DMS153 treated with DMSO at 0.1 percent for 48 hours (cell line): ENCODE data around the gene TP53TG5.
A peak's percentile ranks its signal among the peaks of the same experiment; 100 is the strongest.

Experiments used
- DNase-seq: peaks from one replicate; lab custom pipeline; 2025; ENCODE audit not compliant: unreplicated experiment; lab: John Stamatoyannopoulos, UW

TP53TG5 gene

DNA sequence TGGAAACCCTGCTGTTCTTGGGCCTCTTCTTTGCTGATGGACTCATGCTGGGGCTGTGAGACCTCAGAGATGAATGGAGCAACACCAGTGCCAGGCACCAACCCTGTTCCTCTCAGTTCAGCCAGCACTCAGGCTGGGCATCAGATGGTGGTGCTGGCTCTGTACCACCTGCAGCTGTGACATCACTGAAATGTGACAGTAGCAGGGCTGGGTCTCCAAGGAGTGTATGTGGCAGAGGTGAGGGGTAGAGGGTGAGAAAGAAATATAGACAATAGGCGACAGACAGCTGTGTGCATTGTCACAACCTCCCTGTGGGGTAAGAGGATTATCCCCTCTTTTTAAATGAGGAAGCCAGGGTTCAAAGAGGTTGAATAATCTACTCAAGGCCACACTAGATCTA lies at the start of gene TP53TG5:
Gene TP53TG5 (minus strand): TSS at position 135 of the 400 bp plus-strand sequence. CDS start 89 bp downstream, at position 46.
- DNase-seq: no peak

DNA sequence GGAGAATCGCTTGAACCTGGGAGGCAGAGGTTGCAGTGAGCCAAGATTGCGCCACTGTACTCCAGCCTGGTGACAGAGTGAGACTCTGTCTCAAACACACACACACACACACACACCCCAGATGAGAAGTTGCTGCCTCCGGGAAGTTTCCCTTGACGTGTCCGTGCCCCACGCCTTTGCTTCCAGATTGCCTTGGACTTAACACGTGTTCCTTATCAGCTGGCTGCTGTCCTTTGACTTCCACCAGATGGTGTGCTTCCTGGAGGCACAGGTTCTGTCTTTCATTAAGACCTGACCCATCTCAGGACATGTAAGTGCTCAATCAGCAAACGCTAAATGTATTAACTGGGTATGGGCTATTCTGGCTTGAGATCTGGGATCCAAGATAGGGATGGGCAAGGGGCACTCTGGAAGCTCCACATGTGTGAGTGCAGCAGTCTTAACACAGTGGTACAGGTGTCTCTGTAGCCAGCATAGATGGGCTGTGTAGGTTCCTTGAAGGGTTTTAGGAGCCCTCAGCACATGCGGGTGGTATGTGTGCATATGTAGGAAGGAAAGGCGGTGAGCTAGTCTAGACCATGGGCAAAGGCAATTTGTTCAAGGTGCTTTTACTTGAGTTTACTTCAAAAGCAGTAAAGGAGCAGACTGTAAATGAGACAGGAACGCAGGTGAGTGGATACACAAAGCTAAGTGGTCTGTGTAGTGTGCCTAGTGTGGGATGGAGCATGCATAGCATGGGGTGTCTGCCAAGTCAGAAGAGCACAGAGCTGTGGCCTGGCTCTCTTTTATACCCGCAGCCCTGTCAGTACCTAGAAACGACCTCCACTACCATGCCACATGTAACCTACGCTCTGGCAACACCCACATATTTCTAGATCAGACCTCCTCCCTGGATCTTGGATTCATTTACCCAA lies 49.4 kb upstream of the TP53TG5 start:
- DNase-seq: no peak

DNA sequence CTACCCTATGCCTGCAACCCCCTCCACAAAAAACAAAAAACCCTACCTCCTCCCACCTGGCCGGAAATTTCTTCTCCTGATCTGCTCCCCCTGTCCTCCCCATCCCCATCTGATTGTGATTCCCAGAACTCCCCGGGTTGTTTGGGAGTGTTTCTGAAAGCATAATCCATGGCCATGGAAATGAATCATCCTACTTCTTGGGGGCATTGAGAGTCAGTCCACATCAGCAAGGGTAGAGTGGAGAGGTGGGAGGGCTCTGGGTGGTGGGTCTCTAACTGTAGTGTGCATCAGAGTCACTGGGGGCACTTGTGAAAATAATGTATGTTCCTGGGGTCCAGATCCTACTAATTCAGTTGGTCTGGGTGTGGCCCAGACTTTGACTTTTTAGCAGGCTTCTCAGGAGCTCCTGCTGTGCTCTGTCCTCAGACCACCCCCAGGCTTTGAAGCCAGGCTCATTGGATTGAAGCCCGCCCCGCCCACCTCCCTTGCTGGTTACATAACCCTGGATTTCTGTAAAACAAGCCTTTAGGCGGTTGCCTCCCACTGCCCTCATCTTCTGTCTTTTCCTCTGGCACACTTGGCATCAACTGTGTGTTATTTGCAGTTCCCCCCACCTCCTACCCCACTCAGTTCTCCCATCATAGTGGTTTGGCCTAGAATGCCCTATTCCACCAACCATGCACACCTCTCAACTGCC lies 48.3 kb upstream of the TP53TG5 start:
- no peak for DNase-seq

DNA sequence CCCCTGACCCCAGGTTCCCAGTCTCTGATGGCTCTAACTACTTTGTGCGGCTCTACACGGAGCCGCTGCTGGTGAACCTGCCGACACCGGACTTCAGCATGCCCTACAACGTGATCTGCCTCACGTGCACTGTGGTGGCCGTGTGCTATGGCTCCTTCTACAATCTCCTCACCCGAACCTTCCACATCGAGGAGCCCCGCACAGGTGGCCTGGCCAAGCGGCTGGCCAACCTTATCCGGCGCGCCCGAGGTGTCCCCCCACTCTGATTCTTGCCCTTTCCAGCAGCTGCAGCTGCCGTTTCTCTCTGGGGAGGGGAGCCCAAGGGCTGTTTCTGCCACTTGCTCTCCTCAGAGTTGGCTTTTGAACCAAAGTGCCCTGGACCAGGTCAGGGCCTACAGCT lies 47.4 kb upstream of the TP53TG5 start:
- DNase-seq: no peak

DNA sequence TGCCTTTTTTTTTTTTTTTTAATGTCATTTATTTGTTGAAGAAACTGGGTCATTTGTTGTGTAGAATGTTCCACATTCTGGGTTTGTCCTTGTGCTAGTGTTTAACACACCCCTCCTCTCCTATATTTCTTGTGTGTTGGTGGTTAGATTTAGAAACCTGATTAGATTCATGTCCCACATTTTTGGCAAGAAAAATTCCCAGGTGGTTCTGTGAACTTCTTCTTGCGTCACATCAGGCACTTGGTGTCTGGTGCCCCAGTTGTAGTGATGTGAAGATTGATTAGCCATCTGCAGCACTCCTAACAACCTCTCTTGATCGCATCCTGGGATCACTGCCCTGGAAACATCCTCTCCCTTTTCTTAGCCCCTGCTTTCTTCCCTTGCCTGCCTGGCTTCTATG lies 45.6 kb upstream of the TP53TG5 start:
- DNase-seq: no peak

DNA sequence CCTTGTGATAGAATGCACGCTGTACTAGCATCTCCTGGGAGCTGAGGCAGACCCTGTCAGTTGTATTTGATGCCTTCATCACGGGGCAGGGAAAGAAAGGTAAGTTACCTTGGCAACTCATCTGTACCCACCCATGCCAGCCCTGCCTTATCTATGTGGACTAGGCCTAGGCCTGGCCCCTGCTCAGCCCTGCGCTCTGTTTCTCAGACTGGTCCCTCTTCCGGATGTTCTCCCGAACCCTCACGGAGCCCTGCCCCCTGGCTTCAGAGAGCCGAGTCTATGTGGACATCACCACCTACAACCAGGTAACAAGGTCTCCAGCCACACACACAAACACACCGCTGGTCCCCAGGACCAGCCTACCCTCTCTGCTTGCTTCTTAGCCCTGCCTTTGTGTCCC lies 42.0 kb upstream of the TP53TG5 start:
- no peak for DNase-seq

DNA sequence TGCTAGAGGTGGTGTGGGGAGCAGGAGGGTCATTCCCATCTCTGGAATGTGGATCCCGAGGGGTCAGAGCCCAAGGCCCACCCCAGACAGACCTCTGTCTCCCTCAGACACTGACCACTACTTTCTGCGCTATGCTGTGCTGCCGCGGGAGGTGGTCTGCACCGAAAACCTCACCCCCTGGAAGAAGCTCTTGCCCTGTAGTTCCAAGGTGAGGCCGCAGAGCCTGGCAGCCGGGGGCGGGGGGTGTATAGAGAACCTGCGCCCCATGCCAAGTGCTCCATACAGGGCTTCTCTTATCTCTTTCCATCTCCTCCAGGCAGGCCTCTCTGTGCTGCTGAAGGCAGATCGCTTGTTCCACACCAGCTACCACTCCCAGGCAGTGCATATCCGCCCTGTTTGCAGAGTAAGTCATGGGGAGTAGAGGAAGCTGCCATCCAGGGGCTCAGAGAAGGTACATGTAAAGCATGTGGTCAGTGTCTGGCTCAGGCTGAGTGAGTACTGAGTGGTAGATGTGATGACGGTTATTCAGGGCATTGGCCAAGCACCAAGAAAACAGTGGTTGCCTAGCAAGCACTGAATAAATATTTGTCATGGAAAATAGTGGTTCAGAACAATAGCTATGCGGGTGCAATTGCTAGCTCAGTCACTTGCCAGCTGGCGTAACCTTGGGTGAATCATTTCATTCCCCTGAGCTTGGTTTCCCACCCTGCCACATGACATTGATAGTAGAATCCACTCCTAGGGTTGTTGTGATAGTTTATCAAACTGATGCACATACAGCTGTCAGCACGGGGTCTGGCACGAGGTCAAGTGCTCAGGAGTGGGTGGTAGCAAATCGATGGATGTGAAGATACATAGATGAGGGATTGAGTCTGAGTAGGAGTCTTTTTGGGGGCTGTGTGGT lies 41.3 kb upstream of the TP53TG5 start:
- DNase-seq: peak; percentile 94

DNA sequence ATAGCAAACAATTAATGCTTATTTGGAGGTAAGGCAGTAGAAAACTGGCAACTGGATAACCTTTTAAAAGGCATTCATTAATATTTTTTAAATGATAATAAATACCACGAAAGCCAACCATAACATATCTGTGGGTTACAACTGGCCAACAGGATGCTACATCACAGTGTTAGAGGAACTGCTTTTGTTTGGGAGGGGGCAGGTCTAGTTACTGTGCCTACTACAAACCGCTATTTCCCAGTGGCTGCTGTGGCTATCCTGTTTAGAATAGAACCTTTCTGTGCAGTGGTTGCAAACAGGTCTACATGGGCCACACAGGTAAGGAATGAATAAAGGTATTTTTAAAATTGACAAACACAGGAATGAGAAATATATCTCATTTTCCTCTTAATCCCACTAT lies 38.8 kb upstream of the TP53TG5 start:
- no peak for DNase-seq

DNA sequence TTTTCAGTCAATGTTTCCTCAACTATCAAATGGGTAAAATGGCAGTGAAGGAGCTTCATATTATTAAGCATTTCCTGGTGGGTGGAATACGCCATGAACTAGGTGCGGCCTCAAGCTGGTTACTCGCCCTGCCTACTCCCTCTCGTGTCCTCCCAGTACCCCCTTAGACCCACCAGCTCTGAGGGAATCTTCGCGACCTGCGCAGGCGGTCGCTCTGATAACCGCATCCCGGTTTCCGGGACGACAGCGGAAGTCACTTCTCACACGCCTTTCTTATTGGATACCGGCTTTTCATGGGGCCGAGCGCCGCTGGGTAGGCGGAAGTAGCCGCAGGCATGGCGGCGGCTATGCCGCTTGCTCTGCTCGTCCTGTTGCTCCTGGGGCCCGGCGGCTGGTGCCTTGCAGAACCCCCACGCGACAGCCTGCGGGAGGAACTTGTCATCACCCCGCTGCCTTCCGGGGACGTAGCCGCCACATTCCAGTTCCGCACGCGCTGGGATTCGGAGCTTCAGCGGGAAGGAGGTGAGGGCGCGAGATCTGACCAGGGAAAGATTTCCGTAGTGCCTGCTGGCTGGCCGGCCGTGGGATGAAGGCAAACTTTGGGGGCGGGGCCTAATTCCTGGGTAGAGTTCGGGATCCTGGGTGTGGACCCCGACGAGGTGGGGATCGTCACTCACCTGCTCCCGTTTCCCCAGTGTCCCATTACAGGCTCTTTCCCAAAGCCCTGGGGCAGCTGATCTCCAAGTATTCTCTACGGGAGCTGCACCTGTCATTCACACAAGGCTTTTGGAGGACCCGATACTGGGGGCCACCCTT lies 37.9 kb upstream of the TP53TG5 start, which contains the start of gene PIGT:
Gene PIGT (plus strand): TSS at position 320 of the 816 bp plus-strand sequence. CDS start 16 bp downstream, at position 336.
- DNase-seq: peak; percentile 62

DNA sequence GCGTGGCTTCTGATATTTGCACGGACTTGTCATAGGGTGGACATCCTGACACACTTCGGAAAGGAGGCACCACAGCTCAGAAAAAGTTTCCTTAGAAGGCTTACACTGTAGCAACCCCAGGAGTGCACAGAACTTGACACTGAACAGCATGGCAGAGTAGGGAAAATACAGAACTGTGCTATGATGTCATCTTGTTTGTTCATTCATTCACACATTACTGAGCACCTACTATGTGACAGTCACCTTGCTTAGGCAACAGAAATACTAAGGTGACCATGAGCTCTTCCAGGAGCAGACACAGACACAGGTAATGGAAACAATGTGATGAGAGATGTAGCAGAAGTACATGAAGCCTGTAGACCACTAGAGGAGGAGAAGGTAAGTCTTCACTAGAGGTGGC lies 35.4 kb upstream of the TP53TG5 start:
- no peak for DNase-seq

DNA sequence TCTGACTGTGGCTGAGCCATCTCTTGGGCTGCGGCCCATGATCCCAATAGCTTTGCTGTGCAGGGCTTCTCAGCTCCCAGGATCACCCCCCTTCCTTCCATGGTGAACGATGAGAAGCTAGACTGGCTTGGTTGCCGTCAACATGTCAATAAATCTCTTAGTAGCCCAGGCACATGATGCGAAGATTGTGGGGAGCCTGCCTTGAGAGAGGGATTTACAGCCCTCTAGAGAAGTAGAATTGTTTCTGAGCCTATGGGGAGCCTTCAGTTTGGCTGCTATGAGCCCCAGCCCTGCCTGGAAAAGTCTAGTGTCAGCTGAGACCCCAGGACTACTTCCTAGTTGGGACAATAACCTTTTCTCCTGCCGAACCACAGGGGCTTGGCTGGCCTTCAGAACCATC lies 34.5 kb upstream of the TP53TG5 start:
- no peak for DNase-seq

DNA sequence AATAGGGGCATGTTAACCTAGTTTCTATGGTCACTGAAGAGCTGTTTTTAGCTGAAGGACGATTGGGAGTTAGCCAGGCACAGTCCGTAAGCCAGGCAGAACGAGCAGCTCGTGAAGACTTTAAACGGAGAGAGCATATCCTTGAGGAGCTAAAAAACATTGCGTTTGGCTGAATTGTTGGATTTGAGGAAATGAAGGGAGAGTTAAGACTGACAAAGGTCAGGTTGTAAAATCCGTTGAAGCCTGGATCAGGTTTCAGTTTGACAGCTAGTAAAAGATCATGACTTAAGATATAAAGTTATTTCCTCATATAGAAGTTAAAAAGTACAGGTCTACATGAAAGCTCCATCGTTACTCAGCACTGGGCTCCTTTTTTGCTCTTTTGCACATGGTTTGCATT lies 32.8 kb upstream of the TP53TG5 start:
- no peak for DNase-seq

DNA sequence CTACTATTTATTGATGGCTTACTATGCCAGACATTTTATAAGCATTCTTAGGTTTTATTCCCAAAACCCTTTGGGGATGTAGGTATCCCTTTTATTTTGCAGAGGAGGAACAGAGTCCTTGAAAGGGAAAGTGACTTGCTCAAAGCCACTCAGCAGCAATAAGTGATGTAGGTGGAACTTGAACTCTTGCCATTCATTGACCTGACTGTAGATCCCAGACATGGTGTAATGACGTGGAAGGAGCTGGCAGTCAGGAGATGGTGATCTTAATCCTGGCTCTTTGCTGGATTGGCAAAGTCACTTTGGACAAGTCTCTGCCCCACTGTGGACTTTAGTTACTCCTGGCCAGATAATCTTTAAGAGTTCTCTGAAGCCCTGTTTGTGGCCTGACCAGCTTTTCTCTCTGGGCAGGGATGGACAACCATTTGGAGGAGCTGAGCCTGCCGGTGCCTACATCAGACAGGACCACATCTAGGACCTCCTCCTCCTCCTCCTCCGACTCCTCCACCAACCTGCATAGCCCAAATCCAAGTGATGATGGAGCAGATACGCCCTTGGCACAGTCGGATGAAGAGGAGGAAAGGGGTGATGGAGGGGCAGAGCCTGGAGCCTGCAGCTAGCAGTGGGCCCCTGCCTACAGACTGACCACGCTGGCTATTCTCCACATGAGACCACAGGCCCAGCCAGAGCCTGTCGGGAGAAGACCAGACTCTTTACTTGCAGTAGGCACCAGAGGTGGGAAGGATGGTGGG lies 31.6 kb upstream of the TP53TG5 start:
- no peak for DNase-seq

DNA sequence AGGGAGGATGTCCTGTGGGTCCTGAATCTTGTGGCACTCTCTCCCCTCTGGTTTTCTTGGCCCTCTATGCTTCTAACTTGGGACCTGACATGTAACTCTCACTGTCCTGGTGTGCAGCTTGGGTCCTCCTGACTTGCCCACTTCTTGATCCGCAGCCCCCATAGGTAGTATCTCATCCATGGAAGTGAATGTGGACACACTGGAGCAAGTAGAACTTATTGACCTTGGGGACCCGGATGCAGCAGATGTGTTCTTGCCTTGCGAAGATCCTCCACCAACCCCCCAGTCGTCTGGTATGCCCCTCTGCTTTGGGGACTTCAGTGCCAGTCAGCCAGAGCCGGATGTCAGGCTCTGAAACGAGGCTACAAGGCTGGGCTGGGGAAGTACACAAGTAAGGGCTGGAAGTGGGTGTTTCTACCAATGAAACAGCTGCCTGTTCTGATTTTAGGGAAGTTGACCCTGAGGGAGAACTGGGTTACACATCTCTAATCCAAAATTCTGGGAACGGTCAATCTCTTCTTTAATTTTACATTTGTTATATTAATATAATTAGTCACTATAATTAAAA lies 30.6 kb upstream of the TP53TG5 start:
- DNase-seq: no peak

DNA sequence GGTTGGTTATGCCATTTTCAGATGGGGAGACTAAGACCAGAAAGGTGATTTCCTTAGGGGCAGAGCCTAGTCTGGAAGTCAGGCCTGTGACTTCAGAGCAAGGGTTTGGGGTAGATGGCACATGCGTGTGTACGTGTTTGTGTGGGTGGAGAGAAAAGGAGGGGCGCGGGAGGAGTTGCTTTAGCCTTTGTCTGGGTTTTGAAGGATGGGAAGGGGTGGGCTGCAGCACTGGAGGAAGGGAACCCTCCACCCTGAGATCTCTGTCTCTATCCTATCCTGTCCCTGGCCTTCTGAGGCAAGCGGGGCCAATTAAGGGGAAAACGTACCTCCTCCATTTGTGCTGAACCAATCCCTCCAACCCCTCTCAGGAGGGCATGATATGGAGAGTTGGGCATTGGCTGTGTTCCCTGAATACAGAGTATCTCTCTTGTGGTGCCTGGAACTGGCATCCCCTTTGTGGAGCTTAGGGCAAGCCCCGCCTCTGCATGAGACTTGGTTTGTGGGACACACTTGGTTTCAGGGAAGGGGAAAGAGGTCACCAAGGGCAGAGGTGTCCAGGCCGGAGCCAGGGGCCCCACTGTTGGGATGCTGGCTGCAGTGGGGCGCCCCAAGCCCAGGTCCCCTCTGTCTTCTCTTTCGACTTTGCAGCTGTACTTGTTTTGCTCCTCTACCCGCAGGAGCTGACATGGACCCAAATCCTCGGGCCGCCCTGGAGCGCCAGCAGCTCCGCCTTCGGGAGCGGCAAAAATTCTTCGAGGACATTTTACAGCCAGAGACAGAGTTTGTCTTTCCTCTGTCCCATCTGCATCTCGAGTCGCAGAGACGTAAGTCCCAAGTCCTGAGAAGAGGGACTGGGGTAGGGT lies 29.9 kb upstream of the TP53TG5 start, which contains the start of gene DBNDD2:
Gene DBNDD2 (plus strand): TSS at position 507 of the 863 bp plus-strand sequence. CDS start 179 bp downstream, at position 686.
- no peak for DNase-seq

DNA sequence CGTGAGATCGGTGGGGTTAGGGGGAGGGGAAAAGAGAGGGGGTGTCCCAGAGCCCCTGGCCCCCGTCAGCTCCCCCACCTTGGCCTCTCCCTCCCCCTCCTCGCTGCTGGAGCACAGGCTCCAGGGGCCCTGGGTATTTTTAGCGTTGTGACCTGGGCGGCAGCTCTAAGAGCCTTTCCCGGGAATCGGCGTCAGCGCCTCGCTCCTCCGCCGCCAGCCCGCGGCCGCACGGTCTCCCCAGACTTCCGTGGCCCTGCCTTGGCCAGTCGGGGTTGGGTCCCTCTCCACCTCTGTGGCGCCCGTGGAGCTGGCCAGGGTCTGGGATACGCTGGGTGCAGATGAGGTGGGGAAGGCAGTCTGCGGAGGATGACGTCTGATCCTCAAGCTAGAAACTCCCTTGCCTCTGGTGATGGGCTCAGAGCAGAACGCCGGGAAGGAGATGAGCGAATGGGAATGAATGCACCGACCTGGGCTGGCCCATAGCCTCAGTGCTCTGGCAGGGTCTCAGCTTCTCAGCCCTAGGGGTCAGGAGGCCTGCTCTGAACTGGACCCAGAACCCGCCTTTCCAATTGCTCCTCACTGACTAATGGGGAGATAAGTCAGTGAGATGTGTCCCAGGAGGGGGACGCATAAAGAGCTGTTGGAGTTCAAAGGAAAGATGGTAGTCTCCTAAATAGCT lies 29.1 kb upstream of the TP53TG5 start:
- peak; percentile 40 for DNase-seq

DNA sequence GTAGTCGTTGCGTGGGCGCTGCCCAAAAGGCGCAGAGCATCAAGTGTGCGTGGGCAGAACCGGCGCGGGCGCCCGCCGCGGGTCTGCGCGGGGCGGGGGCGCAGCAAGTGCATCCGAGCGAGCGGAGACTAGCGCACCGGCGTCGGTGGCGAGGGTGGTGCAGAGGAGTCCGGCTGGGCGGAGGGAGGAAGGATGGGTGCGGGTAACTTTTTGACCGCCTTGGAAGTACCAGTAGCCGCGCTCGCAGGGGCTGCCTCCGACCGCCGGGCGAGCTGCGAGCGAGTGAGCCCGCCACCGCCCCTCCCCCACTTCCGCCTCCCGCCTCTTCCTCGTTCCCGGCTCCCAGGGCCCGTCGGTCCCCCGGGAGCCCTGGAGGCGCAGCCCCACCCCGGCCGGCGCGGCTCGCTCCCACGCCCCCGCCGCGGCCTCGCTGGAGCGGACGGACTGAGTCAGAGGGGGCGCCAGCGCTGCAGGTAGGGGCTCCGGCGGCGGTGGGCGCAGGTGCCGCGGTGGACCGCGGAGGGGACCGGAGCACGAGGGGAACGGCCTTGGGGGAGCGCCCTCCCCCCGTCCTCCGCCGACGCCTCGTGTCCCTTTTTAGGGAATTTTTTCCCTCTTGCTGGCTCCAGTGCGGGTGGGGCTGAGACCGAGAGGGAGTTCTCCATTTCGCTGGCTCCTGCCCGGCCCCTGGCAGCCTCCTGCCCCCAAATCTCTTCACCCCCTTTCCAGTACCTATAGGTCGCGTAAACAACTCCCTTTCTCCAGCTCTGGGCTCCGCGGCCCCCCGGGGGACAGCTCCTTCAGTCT lies 28.3 kb upstream of the TP53TG5 start:
- DNase-seq: peak; percentile 36
